22Rv1 (cell line): Measurements from ENCODE around the gene IGSF21.

Experiments
- H3K27ac ChIP-seq: fragments of 450-650 bp; 2 replicates; pipeline ENCODE4 v1.5.1; 2017
- ZFX ChIP-seq: fragments of 450-650 bp; IDR thresholded peaks from 2 replicates; pipeline ENCODE4 v1.6.1; 2017; ENCODE audit warnings: antibody characterized with exemption, borderline replicate concordance
- TF ChIP-seq, protein P1 (sequence below): fragments of 450-650 bp; IDR thresholded peaks from 2 replicates; pipeline ENCODE4 v1.5.1; 2017; ENCODE audit warnings: mild to moderate bottlenecking

Gene IGSF21

DNA sequence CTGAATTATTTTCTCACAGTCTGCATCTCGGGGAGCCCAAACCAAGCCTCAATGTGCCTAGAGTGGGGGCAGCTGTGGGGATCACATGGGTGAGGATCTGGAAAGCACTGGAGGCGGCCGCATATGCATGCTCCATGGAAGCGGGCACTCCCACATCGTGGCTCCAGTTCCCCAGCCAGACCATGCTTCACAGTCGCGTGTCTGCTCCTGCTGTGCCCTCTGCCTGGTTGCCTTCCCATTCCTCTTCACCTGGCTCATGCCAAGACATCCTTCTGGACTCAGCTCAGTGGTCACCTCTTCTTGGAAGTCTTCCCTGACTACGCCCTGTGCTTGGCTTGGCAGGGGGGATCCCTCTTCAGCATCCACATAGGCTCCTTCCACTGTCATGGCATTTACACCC, 32.8 kb downstream of the IGSF21 start:
- TF ChIP-seq, protein P1, sequence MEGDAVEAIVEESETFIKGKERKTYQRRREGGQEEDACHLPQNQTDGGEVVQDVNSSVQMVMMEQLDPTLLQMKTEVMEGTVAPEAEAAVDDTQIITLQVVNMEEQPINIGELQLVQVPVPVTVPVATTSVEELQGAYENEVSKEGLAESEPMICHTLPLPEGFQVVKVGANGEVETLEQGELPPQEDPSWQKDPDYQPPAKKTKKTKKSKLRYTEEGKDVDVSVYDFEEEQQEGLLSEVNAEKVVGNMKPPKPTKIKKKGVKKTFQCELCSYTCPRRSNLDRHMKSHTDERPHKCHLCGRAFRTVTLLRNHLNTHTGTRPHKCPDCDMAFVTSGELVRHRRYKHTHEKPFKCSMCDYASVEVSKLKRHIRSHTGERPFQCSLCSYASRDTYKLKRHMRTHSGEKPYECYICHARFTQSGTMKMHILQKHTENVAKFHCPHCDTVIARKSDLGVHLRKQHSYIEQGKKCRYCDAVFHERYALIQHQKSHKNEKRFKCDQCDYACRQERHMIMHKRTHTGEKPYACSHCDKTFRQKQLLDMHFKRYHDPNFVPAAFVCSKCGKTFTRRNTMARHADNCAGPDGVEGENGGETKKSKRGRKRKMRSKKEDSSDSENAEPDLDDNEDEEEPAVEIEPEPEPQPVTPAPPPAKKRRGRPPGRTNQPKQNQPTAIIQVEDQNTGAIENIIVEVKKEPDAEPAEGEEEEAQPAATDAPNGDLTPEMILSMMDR = no peak
- no peak for TF ChIP-seq ZFX
- no peak overlapping the region for H3K27ac ChIP-seq

DNA sequence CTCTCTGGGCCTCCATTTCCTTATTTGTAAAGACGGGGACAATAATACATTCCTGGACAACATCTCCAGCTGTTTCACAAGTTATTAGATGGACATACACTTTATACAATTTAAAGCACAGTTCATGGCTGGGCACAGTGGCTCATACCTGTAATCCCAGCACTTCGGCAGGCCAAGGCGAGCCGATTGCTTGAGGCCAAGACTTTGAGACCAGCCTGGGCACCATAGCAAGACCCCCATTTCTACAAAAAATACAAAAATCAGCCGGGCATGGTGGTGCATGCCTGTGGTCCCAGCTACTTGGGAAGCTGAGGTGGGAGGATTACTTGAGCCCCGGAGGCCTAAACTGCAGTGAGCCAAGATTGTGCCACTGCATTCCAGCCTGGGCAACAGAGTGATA, 34.1 kb downstream of the IGSF21 start:
- no peak overlapping the region for H3K27ac ChIP-seq
- TF ChIP-seq, protein P1 = no peak
- no peak for TF ChIP-seq ZFX

GRCh38 chr1:18142471-18142870, 34.9 kb downstream of the IGSF21 start:
- H3K27ac ChIP-seq = no peak overlapping the region
- no peak for TF ChIP-seq ZFX
- TF ChIP-seq, protein P1 = no peak

DNA sequence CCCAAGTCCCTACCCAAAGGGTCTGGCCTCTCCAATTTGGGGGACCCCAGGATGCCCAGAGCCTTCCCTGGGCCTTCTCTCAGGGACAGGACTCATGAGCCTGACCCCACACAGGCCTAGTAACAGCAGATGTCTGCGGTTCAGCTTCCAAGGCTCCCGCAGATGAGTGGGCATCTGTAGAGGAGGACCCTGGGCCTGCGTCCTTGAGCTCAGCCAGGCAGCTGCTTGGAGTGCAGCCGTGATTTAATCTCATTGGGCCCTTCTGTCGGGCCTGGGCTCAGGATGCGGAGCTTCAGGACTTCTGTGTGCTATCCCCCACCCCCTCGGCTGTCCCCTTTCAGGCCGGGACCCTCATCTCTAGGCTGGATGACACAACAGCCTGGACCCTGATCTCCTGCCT, 35.4 kb downstream of the IGSF21 start:
- no peak overlapping the region for H3K27ac ChIP-seq
- TF ChIP-seq, protein P1 = no peak
- TF ChIP-seq ZFX = no peak

GRCh38 chr1:18144062-18144461, 36.5 kb downstream of the IGSF21 start:
- TF ChIP-seq ZFX = no peak
- TF ChIP-seq, protein P1 = no peak
- H3K27ac ChIP-seq = no peak overlapping the region

DNA sequence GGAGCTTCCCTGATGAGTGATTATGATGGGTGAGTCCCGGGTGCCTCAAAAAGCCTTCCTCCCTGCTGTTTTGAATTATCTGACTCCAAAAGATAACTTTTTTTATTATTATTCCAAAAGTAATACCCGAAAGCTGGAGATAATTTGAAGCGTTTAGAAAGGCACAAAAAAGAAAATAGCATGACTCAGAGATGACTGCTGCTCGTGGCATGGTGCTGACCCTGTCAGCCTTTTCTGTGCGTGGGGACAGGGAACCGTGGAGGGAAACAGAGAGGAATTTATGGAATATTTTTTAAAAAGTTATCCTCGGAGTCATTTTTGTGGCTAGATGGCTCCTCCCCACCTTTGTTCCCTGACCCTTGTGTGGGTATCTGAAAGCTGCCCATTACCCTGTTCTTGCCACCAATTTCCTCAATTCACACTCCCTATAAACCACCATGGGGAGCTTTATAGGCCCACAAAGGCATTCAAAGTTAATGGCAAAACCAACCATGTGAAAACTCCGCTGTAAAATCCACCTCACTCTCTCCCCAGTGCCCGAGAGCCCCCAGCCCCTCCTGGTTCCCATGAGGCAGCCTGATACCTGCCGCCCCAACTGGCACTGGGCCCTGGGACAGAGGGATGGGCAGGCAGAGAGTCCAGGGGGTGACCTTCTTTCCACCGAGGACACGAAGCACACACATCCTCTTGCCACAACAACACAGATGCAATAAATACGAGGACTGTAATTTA, 37.5 kb downstream of the IGSF21 start:
- TF ChIP-seq ZFX = no peak
- TF ChIP-seq, protein P1 = no peak

GRCh38 chr1:18145851-18146618, 38.4 kb downstream of the IGSF21 start:
- no peak overlapping the region for H3K27ac ChIP-seq
- TF ChIP-seq ZFX = no peak
- TF ChIP-seq, protein P1 = no peak

More for the DNA sequence above, 37.5 kb downstream of the IGSF21 start:
- no peak overlapping the region for H3K27ac ChIP-seq
